Psoas muscle (tissue), 8 donors: ENCODE measurements around the gene LRP2BP. TPM values are rescaled to one million over a fixed set of nuclear protein-coding genes. Genes with fewer than 3 reads are reported as not detected.

Experiments used
- ATAC-seq, 4 donors: fragments of 200-7000 bp; cut with Tn5 transposase; one replicate each; pipeline ENCODE4 v1.9.1; 2020; ENCODE audit warnings: moderate library complexity in 3 of 4, mild to moderate bottlenecking in 2 of 4
- DNase-seq, 2 donors: peaks; one replicate each; pipeline ENCODE4 v3.0.0-alpha.2; 2020
- H3K27ac ChIP-seq: fragments of 200-600 bp; one replicate; pipeline ENCODE4 v1.8.0; 2022
- H3K27me3 ChIP-seq, 3 donors: fragments of 200-600 bp in 1 of 3; one replicate each; pipeline versions ENCODE4 v1.6.1 to v1.8.0; 2013 to 2022; ENCODE audit warnings: low read length in 2 of 3, mild to moderate bottlenecking in 2 of 3, moderate library complexity in 1 of 3; ENCODE audit not compliant: insufficient read depth in 3 of 3
- H3K36me3 ChIP-seq, 2 donors: fragments of 200-600 bp in 1 of 2; one replicate each; pipeline versions ENCODE4 v1.6.1 to v1.8.0; 2013 to 2022; ENCODE audit warnings: low read depth in 1 of 2, mild to moderate bottlenecking in 1 of 2, moderate library complexity in 1 of 2; ENCODE audit not compliant: insufficient read depth in 1 of 2
- H3K4me1 ChIP-seq: fragments of 200-600 bp; one replicate; pipeline ENCODE4 v1.8.0; 2022
- H3K4me3 ChIP-seq: fragments of 200-600 bp; one replicate; pipeline ENCODE4 v1.8.0; 2022; ENCODE audit warnings: mild to moderate bottlenecking
- H3K9me3 ChIP-seq: fragments of 200-600 bp; one replicate; pipeline ENCODE4 v1.8.0; 2022
- CTCF ChIP-seq: fragments of 200-600 bp; IDR thresholded peaks from one replicate; pipeline ENCODE4 v1.8.0; 2022; ENCODE audit warnings: antibody characterized with exemption
- WGBS, 3 donors: extraction: QIAGEN DNeasy Blood & Tissue Kit; methylation state at CpG; one replicate each; pipeline versions ENCODE4 v1.1.6 to v1.1.7; 2013; 5-methylcytosine and 5-hydroxymethylcytosine counted together
- intact Hi-C, 2 donors: fragments of 100-400 bp; cut with DNase I; formaldehyde crosslinking; loops; one replicate each; pipeline versions ENCODE4 v1.11.0 to v1.14.2; 2022
- polyA plus RNA-seq, 3 donors: library from polyadenylated mRNA; stranded (reverse); fragments of 200-250 nt; gene quantifications; one replicate each; pipeline ENCODE4 v1.2.3, GENCODE V29; 2013
- total RNA-seq, 4 donors: library from RNA; stranded (reverse); fragmentation: NEBNext Ultra II Directional in 2 of 4; extraction: Animal tissue kit (Norgen Biotek cat#: 25700) in 2 of 4; gene quantifications; one replicate each; pipeline versions ENCODE4 v1.2.1 to v1.2.4, GENCODE V29; 2021 to 2023
- donor health status: healthy with polysubstance abuse.
- donor health status: DM: no; HTN: no; CAD: no; lungs with moderate emphysema.
- donor health status: Bipolar disorder and iron deficiency.
- donor health status: healthy.
- donor health status: DM: yes; HTN: yes; CAD: no.
- donor health status: DM: no; HTN: no; CAD: no.
- donor health status: DM: no; HTN: no; CAD: no.
- donor health status: DM: yes; HTN: yes; CAD: no.

LRP2BP gene
- total and polyA plus RNA-seq, 7 donors, result 0.48 to 3.0 (median 0.93) TPM

- intact Hi-C loops, result no loop called here
- 76 to 84% (median 80%) methylated on average over 6 of the region's 6 CpGs for WGBS, 3 donors
- TF ChIP-seq CTCF, result no peak
- Histone ChIP-seq H3K4me3 (no peak overlapping the region), H3K27me3 (no peaks in the 10 kb centered on the region), H3K9me3 (no peaks in the 10 kb centered on the region), H3K4me1 (no peaks in the 10 kb centered on the region), H3K27ac (no peak overlapping the region), H3K36me3 (peaks cover 0 to 39% of the 10 kb centered on the region in 2 donors)
- ATAC-seq (no peak), DNase-seq (no peak)
These were observed 21.2 kb downstream of the LRP2BP start for GRCh38 chr4:185374573-185374972.

- no peaks in the 10 kb centered on the region for H3K4me1 ChIP-seq
- TF ChIP-seq CTCF, result no peak
- no peak overlapping the region for H3K27ac ChIP-seq
- H3K4me3 ChIP-seq, result no peak overlapping the region
- intact Hi-C loops, result no loop called here
- H3K9me3 ChIP-seq, result no peaks in the 10 kb centered on the region
- 87 to 89% (median 88%) methylated on average over 7 of the region's 7 CpGs for WGBS, 3 donors
- DNase-seq, result no peak
- H3K27me3 ChIP-seq, result no peaks in the 10 kb centered on the region
- H3K36me3 ChIP-seq, result peaks cover 0 to 39% of the 10 kb centered on the region in 2 donors
- no peak for ATAC-seq
These were observed 21.7 kb downstream of the LRP2BP start for GRCh38 chr4:185374027-185374426.

GRCh38 chr4:185371702-185372101 is 24.0 kb downstream of the LRP2BP start:
- H3K36me3 ChIP-seq, result peaks cover 0 to 44% of the 10 kb centered on the region in 2 donors
- DNase-seq (no peak), ATAC-seq (no peak)
- 81 to 89% (median 87%) methylated on average over 11 of the region's 11 CpGs for WGBS, 3 donors
- intact Hi-C loops, result no loop called here
- no peak for TF ChIP-seq CTCF
- no peak overlapping the region for H3K4me3 ChIP-seq
- H3K4me1 ChIP-seq, result no peaks in the 10 kb centered on the region
- no peaks in the 10 kb centered on the region for H3K27me3 ChIP-seq
- no peaks in the 10 kb centered on the region for H3K9me3 ChIP-seq
- H3K27ac ChIP-seq, result no peak overlapping the region

- H3K27me3 ChIP-seq, result no peaks in the 10 kb centered on the region
- no peaks in the 10 kb centered on the region for H3K4me1 ChIP-seq
- no peak overlapping the region for H3K27ac ChIP-seq
- no peaks in the 10 kb centered on the region for H3K9me3 ChIP-seq
- intact Hi-C loops, result no loop called here
- WGBS, 3 donors, result 97 to 98% (median 98%) methylated on average over 11 of the region's 11 CpGs
- no peak overlapping the region for H3K4me3 ChIP-seq
- no peak for TF ChIP-seq CTCF
- H3K36me3 ChIP-seq, result peaks cover 0 to 44% of the 10 kb centered on the region in 2 donors
- ATAC-seq, result no peak
- DNase-seq, result no peak
These were observed 25.3 kb downstream of the LRP2BP start for GRCh38 chr4:185370268-185370949.

- ATAC-seq (no peak), DNase-seq (no peak)
- Histone ChIP-seq H3K27me3 (no peaks in the 10 kb centered on the region), H3K4me1 (no peaks in the 10 kb centered on the region), H3K4me3 (no peak overlapping the region), H3K9me3 (no peaks in the 10 kb centered on the region), H3K36me3 (peaks cover 0 to 44% of the 10 kb centered on the region in 2 donors), H3K27ac (no peak overlapping the region)
- intact Hi-C loops, result no loop called here
- TF ChIP-seq CTCF, result no peak
- 74 to 81% (median 79%) methylated on average over 3 of the region's 3 CpGs for WGBS, 3 donors
These were observed 26.0 kb downstream of the LRP2BP start for GRCh38 chr4:185369731-185370130.
